PC-3 (cell line): ENCODE measurements around the gene TUBA4A. TPM values are rescaled to one million over a fixed set of nuclear protein-coding genes. Genes with fewer than 3 reads are reported as not detected.

Source experiments
- ATAC-seq: fragments of 200-7000 bp; cut with Tn5 transposase; 2 replicates; pipeline ENCODE4 v1.9.1; 2020; ENCODE audit warnings: mild to moderate bottlenecking, moderate library complexity
- BruUV-seq: library from RNA; stranded (reverse); fragments of 400-500 nt; replicated peaks from 2 replicates; lab custom pipeline; 2021; lab: Mats Ljungman, UMichigan
- CTCF ChIA-PET: fragments of 300-600 bp; sonication (Branson Sonifier 250); formaldehyde crosslinking; loops from one replicate; lab custom pipeline; 2022; ENCODE audit warnings: antibody characterized with exemption; lab: Charles Lee
- POLR2A ChIA-PET: fragments of 300-600 bp; sonication (Branson Sonifier 250); formaldehyde crosslinking; loops from one replicate; lab custom pipeline; 2022; ENCODE audit warnings: antibody characterized with exemption; ENCODE audit not compliant: unreplicated experiment; lab: Charles Lee
- DNase-seq: peaks from one replicate; pipeline ENCODE4 v3.0.0-alpha.2; 2015
- H2AFZ ChIP-seq: fragments of 300-600 bp; sonication (generic); 2 replicates; pipeline ENCODE4 v1.6.0; 2016; ENCODE audit warnings: antibody characterized with exemption, low read length
- H3F3A ChIP-seq: fragments of 300-600 bp; sonication (generic); one replicate; pipeline ENCODE4 v1.6.0; 2017; ENCODE audit warnings: antibody characterized with exemption, low read length, control low read depth, mild to moderate bottlenecking; ENCODE audit not compliant: unreplicated experiment
- H3K27ac ChIP-seq: fragments of 300-600 bp; sonication (generic); 2 replicates; pipeline ENCODE4 v1.5.1; 2016; ENCODE audit warnings: mild to moderate bottlenecking, low read length
- H3K27me3 ChIP-seq: fragments of 300-600 bp; sonication (generic); 2 replicates; pipeline ENCODE4 v1.6.1; 2016; ENCODE audit warnings: low read length, mixed read lengths
- H3K36me3 ChIP-seq: fragments of 300-600 bp; sonication (generic); 2 replicates; pipeline ENCODE4 v1.6.1; 2016; ENCODE audit warnings: low read depth, mixed run types, low read length, mixed read lengths
- H3K4me1 ChIP-seq: fragments of 300-600 bp; sonication (generic); 2 replicates; pipeline ENCODE4 v1.5.1; 2016; ENCODE audit warnings: low read length; ENCODE audit not compliant: insufficient read depth
- H3K4me2 ChIP-seq: fragments of 300-600 bp; sonication (generic); 2 replicates; pipeline ENCODE4 v1.6.0; 2016; ENCODE audit warnings: low read length
- H3K4me3 ChIP-seq: fragments of 300-600 bp; sonication (generic); 2 replicates; pipeline ENCODE4 v1.5.1; 2016; ENCODE audit warnings: mild to moderate bottlenecking, low read length, mixed read lengths
- H3K79me2 ChIP-seq: fragments of 300-600 bp; sonication (generic); 2 replicates; pipeline ENCODE4 v1.6.1; 2017; ENCODE audit warnings: low read length, mixed read lengths
- H3K9ac ChIP-seq: fragments of 300-600 bp; sonication (generic); 2 replicates; pipeline ENCODE4 v1.6.0; 2016; ENCODE audit warnings: mild to moderate bottlenecking, low read length
- H3K9me2 ChIP-seq: fragments of 300-600 bp; sonication (generic); replicated peaks from 2 replicates; pipeline ENCODE4 v1.6.1; 2016; ENCODE audit warnings: mixed run types, low read length, mixed read lengths
- H3K9me3 ChIP-seq: fragments of 300-600 bp; sonication (generic); 2 replicates; pipeline ENCODE4 v1.6.1; 2016; ENCODE audit warnings: low read length, mixed read lengths
- H4K20me1 ChIP-seq: fragments of 300-600 bp; sonication (generic); 2 replicates; pipeline ENCODE4 v1.6.1; 2016; ENCODE audit warnings: low read length, mixed read lengths
- EZH2 ChIP-seq: fragments of 300-600 bp; sonication (generic); IDR thresholded peaks from one replicate; pipeline ENCODE4 v1.6.1; 2017; ENCODE audit warnings: antibody characterized with exemption, mild to moderate bottlenecking, low read length; ENCODE audit not compliant: unreplicated experiment
- EZH2phosphoT487 ChIP-seq: fragments of 300-600 bp; sonication (generic); IDR thresholded peaks from 2 replicates; pipeline ENCODE4 v1.6.1; 2018; ENCODE audit warnings: mild to moderate bottlenecking, antibody characterized with exemption, low read length, borderline replicate concordance
- intact Hi-C: fragments of 100-400 bp; cut with micrococcal nuclease; formaldehyde crosslinking; loops from 2 replicates; pipeline ENCODE4 v1.9.0; 2023
- total RNA-seq: library from RNA; depleted of rRNA; stranded (reverse); fragments of >200 nt; gene quantifications from 2 replicates; pipeline ENCODE4 v1.2.3, GENCODE V29; 2014
- TF ChIP-seq, protein P1 (sequence below): fragments of 300-600 bp; sonication (generic); conservative IDR thresholded peaks from 2 replicates; pipeline ENCODE4 v1.5.1; 2017; ENCODE audit warnings: antibody characterized with exemption, low read depth, mild to moderate bottlenecking, low read length

The TUBA4A gene
- total RNA-seq, 1 experiment from 2014 or later: 75.4 TPM

- H3K9ac ChIP-seq: peak overlapping the region; percentile 60
These were observed 4.9 kb downstream of the TUBA4A start for GRCh38 chr2:219248845-219249202.

GRCh38 chr2:219247678-219248642 lies 5.8 kb downstream of the TUBA4A start:
- peaks cover 51% of the 10 kb centered on the region for H3K79me2 ChIP-seq

More at GRCh38 chr2:219248845-219249202, 4.9 kb downstream of the TUBA4A start:
- BruUV-seq: no TSS peak
- peaks cover 58% of the 10 kb centered on the region for H3K79me2 ChIP-seq
- H3K4me1 ChIP-seq: peaks cover 69% of the 10 kb centered on the region
- DNase-seq: no peak
- peak overlapping the region; percentile 46 for H3K4me3 ChIP-seq
- ChIA-PET CTCF (interaction anchor here (0.5 to 2.1 kb wide), 4 partner anchors 19 to 89 kb away, joined by 4 to 17 read pairs (median 6); partner anchors contain the start of genes ANKZF1, ATG9A and CNPPD1), POLR2A (interaction anchor here (0.7 to 0.8 kb wide), 2 partner anchors 19 to 31 kb away, joined by 5 to 16 read pairs; partner anchors contain the start of genes ANKZF1 and ATG9A)
- no peaks in the 10 kb centered on the region for H4K20me1 ChIP-seq
- H3K9me3 ChIP-seq: no peaks in the 10 kb centered on the region
- peak overlapping the region; percentile 70 for H3K4me2 ChIP-seq
- ATAC-seq: no peak
- intact Hi-C loops: loop anchor here (1.0 to 2.0 kb wide), 5 partner anchors 20 to 46 kb away; partner anchors contain the start of genes ABCB6, ANKZF1, ATG9A and DNAJB2
- H3F3A ChIP-seq: peaks cover 5% of the 10 kb centered on the region
- H2AFZ ChIP-seq: no peak overlapping the region
- H3K27ac ChIP-seq: peak overlapping the region; percentile 93
- H3K36me3 ChIP-seq: peaks cover 14% of the 10 kb centered on the region
- no peaks in the 10 kb centered on the region for H3K9me2 ChIP-seq
- TF ChIP-seq EZH2phosphoT487 (no peak), EZH2 (no peak)
- TF ChIP-seq, protein P1, sequence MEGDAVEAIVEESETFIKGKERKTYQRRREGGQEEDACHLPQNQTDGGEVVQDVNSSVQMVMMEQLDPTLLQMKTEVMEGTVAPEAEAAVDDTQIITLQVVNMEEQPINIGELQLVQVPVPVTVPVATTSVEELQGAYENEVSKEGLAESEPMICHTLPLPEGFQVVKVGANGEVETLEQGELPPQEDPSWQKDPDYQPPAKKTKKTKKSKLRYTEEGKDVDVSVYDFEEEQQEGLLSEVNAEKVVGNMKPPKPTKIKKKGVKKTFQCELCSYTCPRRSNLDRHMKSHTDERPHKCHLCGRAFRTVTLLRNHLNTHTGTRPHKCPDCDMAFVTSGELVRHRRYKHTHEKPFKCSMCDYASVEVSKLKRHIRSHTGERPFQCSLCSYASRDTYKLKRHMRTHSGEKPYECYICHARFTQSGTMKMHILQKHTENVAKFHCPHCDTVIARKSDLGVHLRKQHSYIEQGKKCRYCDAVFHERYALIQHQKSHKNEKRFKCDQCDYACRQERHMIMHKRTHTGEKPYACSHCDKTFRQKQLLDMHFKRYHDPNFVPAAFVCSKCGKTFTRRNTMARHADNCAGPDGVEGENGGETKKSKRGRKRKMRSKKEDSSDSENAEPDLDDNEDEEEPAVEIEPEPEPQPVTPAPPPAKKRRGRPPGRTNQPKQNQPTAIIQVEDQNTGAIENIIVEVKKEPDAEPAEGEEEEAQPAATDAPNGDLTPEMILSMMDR: no peak
- no peaks in the 10 kb centered on the region for H3K27me3 ChIP-seq

More at GRCh38 chr2:219247678-219248642, 5.8 kb downstream of the TUBA4A start:
- H3F3A ChIP-seq: peaks cover 5% of the 10 kb centered on the region
- peaks cover 69% of the 10 kb centered on the region for H3K4me1 ChIP-seq
- H3K9ac ChIP-seq: no peak overlapping the region
- no peaks in the 10 kb centered on the region for H3K9me3 ChIP-seq
- H3K4me3 ChIP-seq: no peak overlapping the region
- DNase-seq (no peak), ATAC-seq (no peak)
- peaks cover 14% of the 10 kb centered on the region for H3K36me3 ChIP-seq
- no peak overlapping the region for H2AFZ ChIP-seq
- ChIA-PET POLR2A (no interaction called here), CTCF (interaction anchor here (2.1 kb wide), 1 partner anchor 47 kb away, joined by 17 read pairs; no protein-coding TSS in a partner anchor)
- H3K4me2 ChIP-seq: peak overlapping the region; percentile 70; the same call in 1 of the 2 replicates
- peak overlapping the region; percentile 93 for H3K27ac ChIP-seq
- H3K9me2 ChIP-seq: no peaks in the 10 kb centered on the region
- TF ChIP-seq EZH2phosphoT487 (no peak), EZH2 (no peak)
- TF ChIP-seq, protein P1: no peak
- intact Hi-C loops: loop anchor here (2.0 kb wide), 2 partner anchors 27 to 47 kb away; no protein-coding TSS in a partner anchor
- no peaks in the 10 kb centered on the region for H4K20me1 ChIP-seq
- no TSS peak for BruUV-seq
- no peaks in the 10 kb centered on the region for H3K27me3 ChIP-seq
